ENCODE measurements around the gene LRMDA.

LRMDA gene

DNA sequence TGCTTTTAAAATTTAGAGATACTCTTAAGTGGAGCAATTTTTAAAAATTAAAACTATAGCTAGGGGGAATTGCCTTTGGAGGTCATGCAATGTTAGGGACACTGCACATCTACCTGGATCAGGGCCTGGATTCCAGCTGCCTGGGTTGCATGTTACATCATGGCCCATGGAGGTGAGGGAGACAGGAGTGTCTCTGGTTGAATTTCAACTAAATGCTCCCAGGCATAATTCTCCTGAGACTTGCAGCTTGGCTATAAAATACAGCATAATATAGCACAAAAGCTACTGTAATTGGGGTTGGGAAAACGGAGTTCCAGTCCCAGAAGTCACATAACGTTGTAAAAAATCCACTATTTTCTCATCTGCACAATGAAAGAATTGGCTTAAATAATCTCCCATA lies 782.5 kb downstream of the LRMDA start:
- no peak overlapping the region for H3K4me3 Mint-ChIP-seq
- H3K36me3 Mint-ChIP-seq (ENCODE audit: low read depth) = peaks cover 4% of the 10 kb centered on the region
- H3K27ac Mint-ChIP-seq = no peak overlapping the region
- intact Hi-C loops (cut with micrococcal nuclease) = no loop called here
- H3K4me1 Mint-ChIP-seq (ENCODE audit: low read depth) = peaks cover 17% of the 10 kb centered on the region
- H3K27me3 Mint-ChIP-seq = no peaks in the 10 kb centered on the region
- peaks cover 12% of the 10 kb centered on the region for H3K9me3 Mint-ChIP-seq

DNA sequence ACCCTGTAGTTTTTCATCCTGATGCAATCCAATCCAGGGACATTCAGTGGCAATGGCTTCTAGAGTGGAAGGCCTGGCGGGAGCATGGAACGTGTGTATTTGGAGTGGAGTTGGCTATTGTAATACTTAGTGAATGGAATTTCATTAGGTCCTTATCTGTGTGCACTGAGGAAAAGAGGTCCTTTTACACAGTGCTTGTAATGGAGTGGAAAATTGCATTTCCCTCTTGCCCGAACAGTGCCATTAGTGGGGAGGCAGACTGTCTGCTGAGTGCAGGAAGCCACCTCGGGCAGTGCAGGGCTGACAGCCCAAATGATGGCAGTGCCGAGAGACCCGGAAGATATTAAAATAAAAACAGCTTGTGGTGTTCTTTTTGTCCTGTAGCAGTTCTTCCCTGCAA lies 786.6 kb downstream of the LRMDA start:
- no peaks in the 10 kb centered on the region for H3K4me1 Mint-ChIP-seq (ENCODE audit: low read depth)
- no peak overlapping the region for H3K27ac Mint-ChIP-seq
- intact Hi-C loops (cut with micrococcal nuclease) = no loop called here
- H3K4me3 Mint-ChIP-seq = no peak overlapping the region
- peaks cover 20% of the 10 kb centered on the region for H3K9me3 Mint-ChIP-seq
- no peaks in the 10 kb centered on the region for H3K27me3 Mint-ChIP-seq
- peaks cover 8% of the 10 kb centered on the region for H3K36me3 Mint-ChIP-seq (ENCODE audit: low read depth)

DNA sequence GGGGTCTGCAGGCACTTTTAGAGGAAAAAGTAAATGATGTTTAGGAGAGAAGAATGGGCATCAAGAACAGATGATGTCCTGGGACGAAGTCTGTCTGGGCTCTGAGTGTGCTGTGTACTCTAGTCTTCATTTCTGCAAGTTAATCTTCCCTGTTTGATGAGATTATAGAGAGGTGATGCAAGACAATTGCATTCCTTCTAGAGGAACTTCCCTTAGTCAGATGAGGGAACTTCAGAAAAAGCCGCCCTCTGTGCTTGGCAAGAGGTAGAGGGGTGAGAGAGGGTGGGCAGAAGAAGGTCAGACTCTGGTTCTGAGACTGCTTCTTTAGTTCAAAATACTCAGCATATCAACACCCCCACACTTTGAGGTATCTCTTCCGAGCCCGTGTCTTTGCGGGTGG lies 797.9 kb downstream of the LRMDA start:
- H3K9me3 Mint-ChIP-seq = peaks cover 7% of the 10 kb centered on the region
- H3K27me3 Mint-ChIP-seq = no peaks in the 10 kb centered on the region
- intact Hi-C loops (cut with micrococcal nuclease) = no loop called here
- no peaks in the 10 kb centered on the region for H3K4me1 Mint-ChIP-seq (ENCODE audit: low read depth)
- no peak overlapping the region for H3K27ac Mint-ChIP-seq
- no peak overlapping the region for H3K4me3 Mint-ChIP-seq
- H3K36me3 Mint-ChIP-seq (ENCODE audit: low read depth) = no peaks in the 10 kb centered on the region

DNA sequence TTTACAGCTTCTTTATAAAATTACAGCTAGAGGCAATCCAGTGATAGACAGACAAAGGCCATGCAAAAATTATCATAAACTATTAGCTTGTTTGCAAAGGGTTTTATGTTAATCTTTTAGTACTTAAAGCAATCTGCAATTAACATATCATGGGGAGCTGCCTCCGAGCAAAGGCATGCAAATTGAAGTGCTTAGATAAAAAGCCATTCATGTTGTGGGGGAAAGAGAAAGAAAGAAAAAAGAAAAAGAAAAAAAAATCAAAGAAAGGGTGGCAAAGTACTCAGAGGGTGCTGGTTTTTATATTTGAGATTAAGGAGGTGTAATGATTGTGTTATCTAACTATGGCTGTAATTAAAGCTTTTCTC lies 799.5 kb downstream of the LRMDA start:
- Mint-ChIP-seq H3K4me3 (no peak overlapping the region), H3K27me3 (no peaks in the 10 kb centered on the region), H3K4me1 (ENCODE audit: low read depth) (no peaks in the 10 kb centered on the region), H3K36me3 (ENCODE audit: low read depth) (no peaks in the 10 kb centered on the region), H3K27ac (no peak overlapping the region), H3K9me3 (peaks cover 3% of the 10 kb centered on the region)
- intact Hi-C loops (cut with micrococcal nuclease) = no loop called here

DNA sequence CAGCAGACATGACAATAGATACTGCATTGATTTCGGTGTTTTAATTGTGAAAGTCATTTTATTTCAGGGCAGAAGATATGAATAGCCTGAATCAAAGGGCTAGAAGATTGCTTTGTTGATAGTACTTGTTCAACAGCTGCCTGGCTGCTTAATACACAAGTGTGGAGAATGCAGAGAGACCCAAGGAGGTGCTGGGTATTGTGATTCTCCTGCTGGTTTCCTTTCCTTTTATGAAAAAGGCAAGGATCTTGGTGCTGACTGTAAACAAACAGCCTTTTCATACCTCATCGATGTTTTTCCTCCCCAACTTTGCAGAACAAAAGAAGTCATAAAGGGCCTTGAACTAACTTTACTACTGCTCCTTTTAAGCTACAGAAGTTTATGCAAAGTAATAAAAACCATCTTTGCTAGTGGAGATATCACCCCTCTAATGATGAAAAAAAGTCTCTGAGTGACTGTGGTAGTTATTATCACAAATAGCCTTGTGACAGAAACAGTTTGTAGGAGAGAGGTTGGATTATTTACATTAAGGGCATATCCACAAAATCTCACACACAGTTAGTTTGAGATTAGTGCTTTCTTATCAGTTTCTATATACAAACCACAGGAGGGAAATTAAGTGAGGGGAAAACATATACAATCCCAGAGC lies 800.0 kb downstream of the LRMDA start:
- Mint-ChIP-seq H3K36me3 (ENCODE audit: low read depth) (no peaks in the 10 kb centered on the region), H3K27me3 (no peaks in the 10 kb centered on the region), H3K4me1 (ENCODE audit: low read depth) (no peaks in the 10 kb centered on the region), H3K27ac (no peak overlapping the region), H3K4me3 (no peak overlapping the region), H3K9me3 (no peaks in the 10 kb centered on the region)
- intact Hi-C loops (cut with micrococcal nuclease) = no loop called here

DNA sequence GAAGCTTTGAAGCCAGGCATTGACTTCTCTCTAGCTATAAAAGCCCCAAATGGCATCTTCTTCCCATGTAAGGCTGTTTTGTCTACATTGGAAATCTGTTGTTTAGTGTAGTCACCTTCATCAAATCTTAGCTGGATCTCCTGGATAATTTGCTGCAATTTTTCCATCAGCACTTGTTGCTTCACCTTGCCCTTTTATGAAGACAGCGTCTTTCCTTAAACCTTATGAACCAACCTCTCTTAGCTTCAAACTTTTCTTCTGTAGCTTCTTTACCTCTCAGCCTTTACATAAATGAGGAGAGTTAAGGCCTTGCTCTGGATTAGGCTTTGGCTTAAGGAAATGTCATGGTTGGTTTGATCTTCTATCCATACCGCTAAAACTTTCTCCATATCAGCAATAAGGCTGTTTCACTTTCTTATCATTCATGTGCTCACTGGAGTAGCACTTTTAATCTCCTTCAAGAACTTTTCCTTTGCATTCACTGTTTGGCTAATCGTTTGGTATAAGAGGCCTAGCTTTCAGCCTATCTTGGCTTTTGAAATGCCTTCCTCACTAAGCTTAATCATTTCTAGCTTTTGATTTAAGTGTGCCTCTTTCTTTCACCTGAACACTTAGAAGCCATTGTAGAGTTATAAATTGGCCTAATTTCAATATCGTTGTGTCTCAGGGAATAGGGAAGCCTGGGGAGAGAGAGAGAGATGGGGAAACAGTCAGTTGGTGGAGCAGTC lies 803.2 kb downstream of the LRMDA start:
- Mint-ChIP-seq H3K36me3 (ENCODE audit: low read depth) (no peaks in the 10 kb centered on the region), H3K27ac (no peak overlapping the region), H3K27me3 (no peaks in the 10 kb centered on the region), H3K4me3 (no peak overlapping the region), H3K9me3 (no peaks in the 10 kb centered on the region), H3K4me1 (ENCODE audit: low read depth) (no peaks in the 10 kb centered on the region)
- intact Hi-C loops (cut with micrococcal nuclease) = no loop called here

DNA sequence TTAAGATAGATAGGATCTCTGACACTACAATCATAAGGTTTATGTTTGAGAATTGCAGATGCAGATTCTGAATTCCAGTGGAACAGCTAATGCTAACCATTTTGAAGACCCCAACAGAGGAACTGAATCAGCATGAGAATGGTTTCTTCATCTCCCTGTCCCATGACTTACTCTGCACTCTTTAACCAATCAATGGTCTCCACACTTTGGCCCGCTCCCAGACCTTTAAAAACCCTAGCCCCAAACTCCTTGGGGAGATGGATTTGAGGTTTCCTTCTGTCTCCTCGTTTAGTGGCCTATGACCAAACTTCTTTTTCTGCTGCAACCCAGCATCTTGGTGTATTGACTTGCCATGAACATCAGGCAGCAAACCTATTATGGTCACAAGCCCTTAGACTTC lies 804.9 kb downstream of the LRMDA start:
- H3K9me3 Mint-ChIP-seq = no peaks in the 10 kb centered on the region
- no peaks in the 10 kb centered on the region for H3K36me3 Mint-ChIP-seq (ENCODE audit: low read depth)
- no peak overlapping the region for H3K4me3 Mint-ChIP-seq
- no peaks in the 10 kb centered on the region for H3K4me1 Mint-ChIP-seq (ENCODE audit: low read depth)
- intact Hi-C loops (cut with micrococcal nuclease) = no loop called here
- no peaks in the 10 kb centered on the region for H3K27me3 Mint-ChIP-seq
- no peak overlapping the region for H3K27ac Mint-ChIP-seq

DNA sequence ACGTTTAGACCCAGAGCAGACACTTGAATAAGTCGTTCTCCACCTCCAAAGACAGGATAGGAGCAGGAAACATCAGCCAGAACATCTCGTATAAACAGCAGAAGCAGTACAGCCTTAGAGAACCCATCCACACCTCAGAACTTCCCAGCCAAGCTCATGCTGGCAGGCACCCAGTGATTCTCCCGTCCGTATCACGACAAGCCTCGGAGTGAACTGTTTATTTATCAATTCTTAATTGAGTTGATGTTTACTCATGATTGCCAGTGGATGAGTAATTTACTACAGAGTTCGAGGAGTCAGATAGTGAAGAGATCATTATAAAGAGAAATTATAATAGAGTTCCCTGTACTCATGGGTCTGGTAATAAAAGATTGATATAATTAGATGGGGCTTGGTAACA lies 811.5 kb downstream of the LRMDA start:
- no peak overlapping the region for H3K4me3 Mint-ChIP-seq
- H3K36me3 Mint-ChIP-seq (ENCODE audit: low read depth) = no peaks in the 10 kb centered on the region
- H3K27ac Mint-ChIP-seq = no peak overlapping the region
- no peaks in the 10 kb centered on the region for H3K4me1 Mint-ChIP-seq (ENCODE audit: low read depth)
- intact Hi-C loops (cut with micrococcal nuclease) = no loop called here
- no peaks in the 10 kb centered on the region for H3K9me3 Mint-ChIP-seq
- no peaks in the 10 kb centered on the region for H3K27me3 Mint-ChIP-seq

DNA sequence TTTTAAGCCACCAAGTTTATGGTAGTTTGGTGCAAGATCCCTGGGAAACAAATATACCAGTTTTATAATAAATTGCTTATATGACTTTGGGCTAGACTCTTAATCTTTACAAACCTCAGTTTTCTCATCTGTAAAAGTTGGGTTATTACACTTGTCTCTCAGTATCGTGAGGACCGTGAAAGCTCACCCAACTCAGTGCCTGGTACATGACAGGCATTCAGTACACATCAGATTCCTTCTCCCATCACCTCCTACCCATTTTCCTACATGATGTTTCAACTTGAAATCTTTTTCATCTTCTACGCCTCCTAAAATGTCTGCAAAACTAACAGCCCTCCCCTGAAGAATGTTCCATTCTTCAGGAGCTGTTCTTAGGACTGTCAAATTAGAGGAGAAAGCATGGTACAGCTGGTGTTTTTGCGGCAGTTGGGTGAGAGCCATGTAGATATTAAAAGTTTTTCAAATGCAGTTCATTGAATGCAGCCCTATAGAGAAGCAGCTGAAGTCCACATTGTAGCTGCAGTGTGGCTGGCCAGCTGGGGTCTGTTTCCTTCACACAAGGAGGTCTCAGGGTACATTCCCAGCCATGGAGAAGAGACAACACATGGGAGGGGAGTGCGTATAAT lies 812.8 kb downstream of the LRMDA start:
- Mint-ChIP-seq H3K4me3 (no peak overlapping the region), H3K27ac (no peak overlapping the region), H3K4me1 (ENCODE audit: low read depth) (no peaks in the 10 kb centered on the region), H3K27me3 (no peaks in the 10 kb centered on the region), H3K36me3 (ENCODE audit: low read depth) (no peaks in the 10 kb centered on the region), H3K9me3 (no peaks in the 10 kb centered on the region)
- intact Hi-C loops (cut with micrococcal nuclease) = no loop called here

DNA sequence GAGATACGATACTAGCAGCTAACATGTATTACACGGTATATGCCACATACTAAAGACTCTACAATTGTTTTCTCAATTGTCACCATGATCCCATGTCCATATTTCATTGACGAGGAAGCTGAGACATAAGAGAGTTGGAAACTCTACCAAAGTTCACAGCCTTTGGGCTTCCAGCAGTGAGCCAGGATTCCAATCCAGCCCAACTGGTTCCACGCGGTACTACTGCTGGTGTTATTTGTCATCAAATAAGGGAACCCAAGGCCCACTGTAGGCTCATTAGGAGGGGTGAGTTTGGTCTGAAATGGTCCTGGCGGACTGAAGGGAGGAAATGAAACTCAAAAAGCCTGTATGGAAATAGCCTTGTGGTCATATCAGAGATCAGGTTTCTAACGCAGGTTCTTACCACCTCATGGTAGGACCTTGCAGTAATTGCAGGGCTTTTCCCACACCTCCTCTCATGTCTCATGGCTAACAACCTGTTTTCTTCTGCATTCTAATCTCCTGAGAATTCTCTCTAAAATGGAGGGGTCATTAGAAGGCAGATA lies 814.6 kb downstream of the LRMDA start:
- Mint-ChIP-seq H3K36me3 (ENCODE audit: low read depth) (no peaks in the 10 kb centered on the region), H3K4me3 (no peak overlapping the region), H3K9me3 (no peaks in the 10 kb centered on the region), H3K4me1 (ENCODE audit: low read depth) (no peaks in the 10 kb centered on the region), H3K27me3 (no peaks in the 10 kb centered on the region), H3K27ac (no peak overlapping the region)
- intact Hi-C loops (cut with micrococcal nuclease) = no loop called here

DNA sequence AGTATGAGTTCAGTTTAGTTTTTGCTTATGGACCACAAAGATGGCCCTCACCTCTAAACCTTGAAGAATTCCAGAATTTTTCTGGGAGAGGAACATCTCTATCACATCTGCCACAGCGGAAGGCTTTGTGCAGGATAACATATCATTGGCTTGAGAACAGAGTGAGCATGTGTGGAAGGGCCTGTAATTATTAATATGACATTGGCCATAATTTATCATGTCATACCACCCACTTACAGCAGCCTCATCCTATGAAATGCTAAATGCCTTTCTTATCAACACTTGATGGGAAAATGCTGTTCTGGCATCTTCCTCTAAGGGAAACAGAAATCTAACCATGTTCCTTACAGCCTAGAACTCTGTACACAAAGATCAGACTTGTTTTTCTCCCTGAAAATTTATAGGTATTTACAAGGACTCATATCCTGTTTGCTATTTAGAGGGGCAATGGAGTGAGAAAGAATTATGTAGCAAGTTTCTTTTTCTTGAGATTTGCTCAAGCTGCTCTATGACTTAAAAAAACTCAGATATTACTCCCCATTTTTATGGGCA lies 817.3 kb downstream of the LRMDA start:
- Mint-ChIP-seq H3K4me3 (no peak overlapping the region), H3K27me3 (no peaks in the 10 kb centered on the region), H3K4me1 (ENCODE audit: low read depth) (no peaks in the 10 kb centered on the region), H3K36me3 (ENCODE audit: low read depth) (no peaks in the 10 kb centered on the region), H3K9me3 (no peaks in the 10 kb centered on the region), H3K27ac (no peak overlapping the region)
- intact Hi-C loops (cut with micrococcal nuclease) = no loop called here

DNA sequence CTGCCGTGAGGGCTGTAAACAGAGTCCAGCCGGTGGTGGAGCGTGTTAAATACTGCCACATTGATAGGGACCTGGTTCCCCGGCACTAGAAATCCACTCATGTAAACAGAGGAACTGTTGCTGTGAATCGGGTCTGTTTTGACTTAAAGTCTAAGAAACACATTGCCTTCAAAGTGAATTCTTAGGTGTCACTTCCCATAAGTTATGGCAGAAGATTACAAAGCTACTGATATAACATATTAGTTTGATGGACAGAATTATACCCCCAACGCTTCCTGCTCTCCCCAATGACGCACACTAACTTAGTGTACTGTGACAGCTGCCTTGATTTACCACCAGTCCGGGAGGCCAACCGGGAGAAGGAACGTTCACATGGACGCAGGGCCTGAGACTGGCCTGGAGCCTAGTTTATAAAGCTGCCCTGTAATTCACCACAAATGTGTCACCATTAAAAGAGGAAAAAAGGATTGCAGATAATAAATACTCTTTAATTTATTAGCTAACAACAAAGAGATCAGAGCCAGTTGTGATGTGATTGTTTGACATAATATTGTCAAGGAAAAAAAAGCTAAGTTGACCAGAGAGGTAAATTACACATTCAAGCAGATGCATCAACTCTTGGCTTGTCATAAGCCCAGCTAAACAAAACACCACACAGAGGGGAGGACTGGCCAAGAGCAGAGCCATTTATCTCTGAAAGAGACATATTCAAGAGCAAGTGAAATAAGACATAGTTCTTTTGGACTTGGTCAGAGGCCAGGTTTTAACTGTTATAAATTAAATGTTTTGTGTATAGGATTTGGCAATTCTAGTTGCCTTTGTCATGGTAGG lies 820.6 kb downstream of the LRMDA start:
- intact Hi-C loops (cut with micrococcal nuclease) = no loop called here
- H3K4me1 Mint-ChIP-seq (ENCODE audit: low read depth) = no peaks in the 10 kb centered on the region
- H3K27me3 Mint-ChIP-seq = no peaks in the 10 kb centered on the region
- no peaks in the 10 kb centered on the region for H3K9me3 Mint-ChIP-seq
- no peak overlapping the region for H3K4me3 Mint-ChIP-seq
- H3K36me3 Mint-ChIP-seq (ENCODE audit: low read depth) = no peaks in the 10 kb centered on the region
- H3K27ac Mint-ChIP-seq = no peak overlapping the region

DNA sequence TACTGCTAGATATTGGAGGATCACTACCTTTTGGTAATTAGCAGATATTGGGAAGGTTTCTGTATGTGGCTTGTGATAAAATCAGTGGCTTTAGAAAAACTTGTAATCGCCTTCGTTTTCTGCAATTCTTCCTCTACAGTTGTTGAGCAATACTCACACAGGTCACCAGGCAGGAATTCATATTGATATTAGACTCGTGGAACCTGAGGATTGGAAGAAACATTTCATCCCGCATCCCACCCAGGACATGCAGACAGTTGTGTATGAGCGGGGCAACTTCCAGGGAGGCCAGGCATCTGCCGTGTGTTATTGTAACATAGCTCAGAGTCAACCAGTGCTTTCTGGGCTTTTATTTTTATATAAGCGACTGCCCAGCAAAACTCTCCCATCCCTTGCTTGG lies 821.3 kb downstream of the LRMDA start:
- Mint-ChIP-seq H3K4me3 (no peak overlapping the region), H3K27me3 (no peaks in the 10 kb centered on the region), H3K36me3 (ENCODE audit: low read depth) (no peaks in the 10 kb centered on the region), H3K9me3 (no peaks in the 10 kb centered on the region), H3K27ac (no peak overlapping the region), H3K4me1 (ENCODE audit: low read depth) (no peaks in the 10 kb centered on the region)
- intact Hi-C loops (cut with micrococcal nuclease) = no loop called here

DNA sequence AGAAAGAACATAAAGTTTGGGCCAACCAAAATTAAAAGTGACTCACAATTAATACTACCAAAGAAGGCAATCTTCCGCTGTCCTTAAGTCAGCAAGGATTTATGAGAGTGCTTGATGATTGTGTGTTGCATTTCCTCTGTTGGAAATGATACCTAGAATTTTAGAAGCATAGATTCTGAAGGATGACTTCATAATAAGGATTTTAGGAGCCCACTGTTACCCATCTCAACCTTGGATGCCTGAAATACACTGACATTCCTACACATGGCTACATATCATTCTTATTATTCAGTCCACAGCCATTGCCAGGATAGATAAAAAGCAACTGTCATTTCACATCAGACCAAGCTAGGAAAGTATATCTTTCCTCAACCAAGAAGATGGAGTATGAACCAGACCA lies 823.8 kb downstream of the LRMDA start:
- H3K27me3 Mint-ChIP-seq = no peaks in the 10 kb centered on the region
- H3K36me3 Mint-ChIP-seq (ENCODE audit: low read depth) = no peaks in the 10 kb centered on the region
- intact Hi-C loops (cut with micrococcal nuclease) = no loop called here
- no peaks in the 10 kb centered on the region for H3K4me1 Mint-ChIP-seq (ENCODE audit: low read depth)
- H3K4me3 Mint-ChIP-seq = no peak overlapping the region
- H3K27ac Mint-ChIP-seq = no peak overlapping the region
- peaks cover 22% of the 10 kb centered on the region for H3K9me3 Mint-ChIP-seq

All from dendritic cell treated with granulocyte-macrophage colony-stimulating factor and Interleukin-4, amounts not matched to agents 40 ng/mL and 50 ng/mL, for 4 days (primary cell).